Measurements from ENCODE around the gene CC2D1A.
"Not testable (repeated sequence)": the region's sequence is repeated elsewhere in the genome, so short reads cannot be mapped to it uniquely, and the experiment has no call there.

CC2D1A gene

DNA sequence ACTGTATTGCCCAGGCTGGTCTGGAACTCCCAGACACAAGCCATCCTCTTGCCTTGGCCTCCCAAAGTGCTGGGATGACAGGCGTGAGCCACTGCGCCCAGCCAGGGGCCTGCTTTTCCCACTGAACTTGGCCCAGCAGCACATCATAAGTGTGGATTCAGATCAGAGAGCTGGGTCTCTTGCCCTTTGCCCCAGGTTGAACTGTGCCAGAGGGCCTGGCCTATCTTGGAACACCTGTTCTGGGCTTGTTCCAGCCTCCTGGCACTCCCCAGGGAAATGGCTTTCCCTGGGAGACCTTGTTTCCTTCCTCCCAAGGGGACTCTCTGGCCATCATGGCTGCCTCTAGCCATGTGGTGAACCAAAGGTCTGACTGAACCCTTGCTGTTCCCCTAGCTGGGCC is 3.4 kb downstream of the CC2D1A start:
- DNase-seq: no peak

DNA sequence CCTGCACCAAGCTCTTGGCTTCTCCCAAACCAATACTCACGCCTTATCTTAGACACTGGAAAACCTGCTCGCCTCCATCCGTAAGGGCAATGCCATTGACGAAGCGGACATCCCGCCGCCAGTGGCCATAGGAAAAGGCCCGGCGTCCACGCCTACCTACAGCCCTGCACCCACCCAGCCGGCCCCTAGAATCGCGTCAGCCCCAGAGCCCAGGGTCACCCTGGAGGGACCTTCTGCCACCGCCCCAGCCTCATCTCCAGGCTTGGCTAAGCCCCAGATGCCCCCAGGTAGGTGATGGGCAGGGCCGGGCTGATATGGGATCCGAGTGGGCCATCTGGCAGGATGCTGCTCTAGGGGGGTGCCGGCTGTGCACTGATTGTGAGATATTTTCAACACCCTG is 7.4 kb downstream of the CC2D1A start:
- no peak for DNase-seq

DNA sequence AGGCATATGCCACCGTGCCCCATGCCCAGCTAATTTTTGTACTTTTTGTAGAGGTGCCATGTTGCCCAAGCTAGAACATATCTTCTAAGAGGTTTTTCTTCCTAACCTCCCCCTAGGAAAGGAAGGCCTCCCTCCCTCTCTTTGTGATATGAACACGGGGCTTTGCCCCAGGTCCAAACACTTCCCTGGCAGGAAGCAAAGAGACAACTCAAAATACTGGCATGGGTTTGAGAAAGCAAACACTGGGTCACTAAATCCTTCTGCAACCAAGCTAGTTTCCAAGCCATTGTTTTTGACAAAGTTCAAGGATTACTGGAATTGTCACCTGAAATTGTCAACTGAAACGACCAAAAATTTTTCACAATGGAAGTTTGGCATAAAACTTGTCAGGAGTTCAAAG is 8.8 kb downstream of the CC2D1A start:
- DNase-seq: no peak

DNA sequence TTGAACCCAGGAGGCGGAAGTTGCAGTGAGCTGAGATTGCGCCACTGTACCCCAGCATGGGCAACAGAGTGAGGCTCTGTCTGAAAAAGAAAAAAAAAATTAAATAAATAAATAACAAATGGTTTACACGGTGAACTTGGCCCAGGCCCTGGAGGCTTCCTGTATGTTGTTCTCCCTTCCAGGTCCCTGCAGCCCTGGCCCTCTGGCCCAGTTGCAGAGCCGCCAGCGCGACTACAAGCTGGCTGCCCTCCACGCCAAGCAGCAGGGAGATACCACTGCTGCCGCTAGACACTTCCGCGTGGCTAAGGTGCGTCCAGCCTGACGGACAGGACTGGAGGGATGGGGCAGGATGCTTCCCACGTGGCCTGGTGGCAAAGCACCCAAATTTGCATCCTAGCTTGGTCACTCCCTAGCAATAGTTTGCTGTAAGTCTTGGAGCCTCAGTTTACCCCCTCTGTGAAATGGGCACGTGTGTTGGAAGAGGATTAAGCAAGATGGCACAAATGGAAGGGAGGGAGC is 11.9 kb downstream of the CC2D1A start:
- DNase-seq: no peak

DNA sequence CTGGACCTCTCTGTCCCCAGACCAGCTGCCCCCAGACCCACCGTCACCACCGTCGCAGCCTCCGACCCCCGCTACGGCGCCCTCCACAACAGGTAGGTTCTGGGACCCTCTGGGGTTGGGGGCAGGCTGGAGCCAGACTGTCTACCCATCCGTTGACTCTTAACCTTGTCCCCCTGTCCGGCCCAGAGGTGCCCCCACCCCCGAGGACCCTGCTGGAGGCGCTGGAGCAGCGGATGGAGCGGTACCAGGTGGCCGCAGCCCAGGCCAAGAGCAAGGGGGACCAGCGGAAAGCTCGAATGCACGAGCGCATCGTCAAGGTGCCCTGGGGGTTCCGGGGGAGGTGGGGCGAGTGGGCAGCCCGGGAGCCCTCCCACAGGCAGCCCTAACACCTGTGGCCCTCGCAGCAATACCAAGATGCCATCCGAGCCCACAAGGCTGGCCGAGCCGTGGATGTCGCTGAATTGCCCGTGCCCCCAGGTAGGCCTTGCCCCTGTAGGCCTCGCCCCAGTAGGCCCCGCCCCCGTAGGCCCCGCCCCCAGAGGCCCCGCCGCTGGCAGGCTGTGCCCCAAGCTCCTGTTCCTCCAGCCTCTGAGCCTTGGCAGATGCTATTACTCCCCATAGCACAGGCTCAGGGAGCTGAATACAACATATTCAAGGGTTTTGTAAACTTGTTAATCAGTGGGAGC is 12.9 kb downstream of the CC2D1A start:
- no peak for DNase-seq

DNA sequence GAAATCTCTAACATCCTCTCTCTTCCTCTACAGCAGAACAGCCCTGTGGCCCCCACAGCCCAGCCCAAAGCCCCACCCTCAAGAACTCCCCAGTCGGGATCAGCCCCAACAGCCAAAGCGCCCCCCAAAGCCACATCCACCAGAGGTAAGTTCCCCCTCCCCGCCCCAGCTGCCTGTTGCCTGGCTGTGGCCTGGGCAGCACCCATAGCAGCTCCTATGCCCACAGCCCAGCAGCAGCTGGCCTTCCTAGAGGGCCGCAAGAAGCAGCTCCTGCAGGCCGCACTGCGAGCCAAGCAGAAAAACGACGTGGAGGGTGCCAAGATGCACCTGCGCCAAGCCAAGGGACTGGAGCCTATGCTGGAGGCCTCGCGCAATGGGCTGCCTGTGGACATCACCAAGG is 14.5 kb downstream of the CC2D1A start:
- DNase-seq: no peak

DNA sequence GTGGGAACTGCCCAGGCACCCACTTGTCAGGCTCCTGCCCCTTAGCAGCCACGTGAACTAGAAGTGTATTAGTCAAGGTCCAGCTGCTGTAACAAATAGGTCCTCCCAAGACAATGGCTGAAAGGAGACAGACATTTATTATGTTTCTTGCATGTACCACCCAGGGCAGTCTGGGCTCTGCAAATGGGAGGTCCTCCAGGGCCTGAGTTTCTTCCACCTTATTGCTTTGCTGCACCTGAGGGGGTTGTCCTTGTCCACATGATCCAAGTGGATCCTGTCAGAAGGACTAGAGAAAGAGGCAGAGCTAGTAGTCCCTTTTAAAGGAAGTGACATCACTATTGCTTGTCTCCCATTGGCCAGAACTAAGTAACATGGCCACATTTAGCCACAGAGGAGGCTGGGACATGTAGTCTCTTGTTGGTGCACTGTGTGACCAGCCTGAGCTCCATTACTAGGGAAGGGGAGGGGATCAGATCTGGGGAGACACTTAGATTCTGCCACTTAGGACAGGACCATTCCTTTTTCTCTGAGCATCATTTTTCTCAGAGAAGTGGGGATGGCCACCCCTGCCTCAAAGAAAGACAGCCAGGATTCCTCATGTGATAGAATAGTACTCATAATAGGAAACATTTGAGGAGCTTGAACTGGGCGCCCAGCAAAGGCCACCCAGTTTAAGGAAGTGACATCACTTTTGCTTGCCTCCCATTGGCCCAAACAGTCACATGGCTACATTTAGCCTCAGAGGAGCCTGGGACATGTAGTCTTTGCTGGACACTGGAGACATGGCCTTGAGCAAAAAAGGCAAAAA is 15.1 kb downstream of the CC2D1A start:
- peak; percentile 67 to 68 for DNase-seq

DNA sequence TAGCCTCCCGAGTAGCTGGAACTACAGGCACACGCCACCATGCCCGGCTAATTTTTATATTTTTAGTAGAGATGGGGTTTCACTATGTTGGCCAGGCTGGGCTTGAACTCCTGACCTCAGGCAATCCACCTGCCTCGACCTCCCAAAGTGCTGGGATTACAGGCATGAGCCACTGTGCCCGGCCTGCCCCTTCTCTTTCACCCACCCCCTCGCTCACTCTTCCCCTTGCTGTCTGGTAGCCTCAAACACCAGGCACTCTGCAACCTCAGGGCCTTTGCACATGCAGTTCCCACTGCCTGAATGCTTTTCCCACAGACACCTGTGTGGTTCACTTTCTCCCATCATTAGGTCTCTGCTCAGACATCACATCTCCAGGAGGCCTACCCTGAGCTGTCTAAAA is 16.1 kb downstream of the CC2D1A start:
- not testable (repeated sequence) for DNase-seq

DNA sequence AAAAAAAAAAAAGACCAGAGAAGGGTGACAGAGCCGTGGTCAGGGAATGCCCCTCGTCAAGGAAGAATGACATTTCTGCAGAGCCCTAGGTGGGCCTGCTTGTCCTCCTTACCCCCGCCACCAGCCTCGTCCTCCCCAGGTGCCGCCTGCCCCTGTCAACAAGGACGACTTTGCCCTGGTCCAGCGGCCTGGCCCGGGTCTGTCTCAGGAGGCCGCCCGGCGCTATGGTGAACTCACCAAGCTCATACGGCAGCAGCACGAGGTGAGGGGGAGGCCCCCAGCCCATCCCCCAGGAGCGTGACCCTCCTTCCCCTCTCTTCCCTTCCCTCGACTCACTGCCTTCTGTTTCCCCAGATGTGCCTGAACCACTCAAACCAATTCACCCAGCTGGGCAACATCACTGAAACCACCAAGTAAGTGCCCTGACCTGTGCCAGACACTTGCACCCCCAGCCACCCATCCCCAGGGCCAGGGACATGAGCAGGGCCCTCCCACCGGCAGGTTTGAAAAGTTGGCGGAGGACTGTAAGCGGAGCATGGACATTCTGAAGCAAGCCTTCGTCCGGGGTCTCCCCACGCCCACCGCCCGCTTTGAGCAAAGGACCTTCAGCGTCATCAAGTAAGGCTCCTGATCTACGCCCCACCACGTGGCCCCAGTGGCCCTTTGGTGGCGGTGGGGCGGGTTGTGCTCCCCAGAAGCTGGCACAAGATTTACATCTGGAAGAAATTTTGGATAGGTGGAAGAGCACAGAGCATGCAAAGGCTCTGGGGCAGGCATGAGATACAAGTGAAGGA is 17.4 kb downstream of the CC2D1A start:
- DNase-seq: no peak

DNA sequence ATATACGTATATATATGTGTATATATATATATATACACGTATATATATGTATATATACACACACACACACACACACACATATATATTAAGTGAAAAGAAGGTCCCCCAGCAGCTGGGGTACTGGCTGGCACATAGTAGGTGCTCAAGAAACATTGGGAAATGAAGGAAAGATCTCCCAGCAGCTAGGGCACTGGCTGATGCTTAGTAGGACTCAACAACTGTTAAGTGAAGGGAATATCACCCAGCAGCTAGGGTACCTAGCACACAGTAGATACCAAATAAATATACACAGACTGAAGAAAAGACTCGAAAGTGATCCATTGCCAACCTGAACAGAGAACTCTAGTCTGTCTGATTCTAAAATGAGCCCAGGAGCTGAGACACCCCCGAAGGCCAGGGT is 20.0 kb downstream of the CC2D1A start:
- DNase-seq: no peak

DNA sequence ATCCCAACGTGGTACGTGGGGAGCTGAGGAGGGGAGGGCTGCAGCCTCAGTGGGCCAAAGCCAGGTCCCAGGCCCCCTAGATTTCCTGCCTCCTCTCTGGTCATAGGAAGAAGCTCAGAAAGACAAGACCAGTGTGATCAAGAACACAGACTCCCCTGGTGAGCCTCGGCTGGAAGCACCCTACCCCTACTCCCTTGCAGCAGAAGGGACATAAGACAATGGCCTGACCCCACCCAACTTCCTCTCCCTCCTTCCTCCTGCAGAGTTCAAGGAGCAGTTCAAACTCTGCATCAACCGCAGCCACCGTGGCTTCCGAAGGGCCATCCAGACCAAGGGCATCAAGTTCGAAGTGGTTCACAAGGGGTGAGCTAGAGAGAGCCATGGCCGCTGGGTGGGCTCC is 20.7 kb downstream of the CC2D1A start:
- no peak for DNase-seq

DNA sequence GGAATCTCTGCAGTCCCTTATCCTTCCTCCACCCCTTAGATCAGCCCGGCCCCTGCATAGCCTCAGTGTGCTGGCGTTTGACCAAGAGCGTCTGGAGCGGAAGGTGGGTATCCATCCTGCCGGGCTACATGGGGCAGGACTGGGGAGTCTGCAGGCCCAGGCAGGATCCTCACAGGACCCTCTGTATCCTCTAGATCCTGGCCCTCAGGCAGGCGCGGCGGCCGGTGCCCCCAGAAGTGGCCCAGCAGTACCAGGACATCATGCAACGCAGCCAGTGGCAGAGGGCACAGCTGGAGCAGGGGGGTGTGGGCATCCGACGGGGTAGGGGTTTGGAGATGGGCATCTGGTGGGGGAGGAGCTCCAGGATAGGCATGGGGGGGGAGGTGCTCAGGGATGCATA is 23.3 kb downstream of the CC2D1A start:
- no peak for DNase-seq

DNA sequence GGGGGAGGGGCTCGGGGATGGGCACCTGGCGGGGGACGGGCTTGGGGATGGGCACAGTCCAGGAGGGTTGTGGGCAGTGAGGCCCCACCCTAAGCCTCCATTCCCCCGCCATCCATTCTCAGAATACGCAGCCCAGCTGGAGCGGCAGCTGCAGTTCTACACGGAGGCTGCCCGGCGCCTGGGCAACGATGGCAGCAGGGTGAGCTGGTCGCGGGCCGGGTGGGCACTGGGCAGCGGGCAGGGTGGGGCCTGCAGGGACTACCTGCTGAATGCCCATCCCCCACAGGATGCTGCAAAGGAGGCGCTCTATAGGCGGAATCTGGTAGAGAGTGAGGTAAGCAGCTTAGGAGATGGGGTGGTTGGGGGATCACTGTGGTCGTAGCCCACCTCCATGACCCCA is 24.0 kb downstream of the CC2D1A start:
- no peak for DNase-seq

DNA sequence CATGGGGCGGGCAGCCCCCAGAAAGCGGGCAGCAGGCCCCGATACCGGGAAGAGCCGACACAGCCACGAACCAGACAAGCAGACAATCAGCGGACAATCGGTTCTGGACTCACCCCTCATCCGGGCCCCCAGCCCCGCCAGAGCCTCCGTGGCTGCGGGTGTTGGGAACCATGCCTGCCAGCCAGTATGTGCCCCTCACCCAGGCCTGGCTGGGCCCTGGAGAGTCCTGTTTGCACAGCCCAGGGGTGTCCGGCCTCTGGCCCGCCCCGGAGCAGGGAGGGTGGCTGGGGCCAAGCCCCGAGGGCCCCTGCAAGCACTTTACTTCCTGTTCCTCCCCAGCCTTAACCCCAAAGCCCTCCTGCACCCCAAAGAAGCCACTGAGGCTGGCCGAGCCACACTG is 24.4 kb downstream of the CC2D1A start:
- DNase-seq: no peak

DNA sequence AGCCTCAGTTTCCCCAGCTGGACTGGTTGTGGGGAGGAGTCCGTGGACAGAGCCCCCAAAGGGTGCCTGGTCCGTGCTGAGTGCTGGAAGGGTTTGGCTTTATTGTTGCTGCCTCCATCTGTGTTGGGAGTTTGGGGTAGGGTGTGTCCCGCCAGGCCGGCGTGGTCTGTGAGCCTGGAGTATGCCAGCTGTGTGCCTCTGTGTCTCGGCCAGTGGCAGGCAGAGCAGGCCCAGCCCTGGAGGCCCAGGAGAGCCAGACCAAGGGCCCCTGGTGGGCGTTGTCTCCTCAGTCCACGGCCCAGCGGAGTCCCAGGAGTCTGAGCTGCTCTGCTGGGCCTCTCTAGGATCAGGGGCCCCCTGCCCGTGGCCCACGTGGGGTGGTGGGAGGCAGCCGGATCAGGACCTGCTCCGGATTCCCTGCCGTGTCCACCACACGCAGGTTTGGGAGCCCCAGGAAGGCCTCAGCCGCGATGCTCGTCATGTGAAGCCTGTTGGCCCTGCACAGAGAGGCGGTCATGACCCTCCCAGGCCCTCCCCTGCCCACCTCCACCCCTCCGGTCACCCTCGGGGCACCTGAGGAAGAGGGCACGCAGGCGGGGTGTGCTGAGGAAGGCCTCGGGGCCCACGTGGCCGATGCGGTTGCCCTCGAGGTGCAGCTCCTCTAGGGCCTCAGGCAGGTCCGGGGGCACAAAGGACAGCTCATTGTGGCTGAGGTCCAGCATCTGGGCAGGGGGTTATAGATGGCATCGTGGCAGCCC is 25.6 kb downstream of the CC2D1A start:
- DNase-seq: no peak

DNA sequence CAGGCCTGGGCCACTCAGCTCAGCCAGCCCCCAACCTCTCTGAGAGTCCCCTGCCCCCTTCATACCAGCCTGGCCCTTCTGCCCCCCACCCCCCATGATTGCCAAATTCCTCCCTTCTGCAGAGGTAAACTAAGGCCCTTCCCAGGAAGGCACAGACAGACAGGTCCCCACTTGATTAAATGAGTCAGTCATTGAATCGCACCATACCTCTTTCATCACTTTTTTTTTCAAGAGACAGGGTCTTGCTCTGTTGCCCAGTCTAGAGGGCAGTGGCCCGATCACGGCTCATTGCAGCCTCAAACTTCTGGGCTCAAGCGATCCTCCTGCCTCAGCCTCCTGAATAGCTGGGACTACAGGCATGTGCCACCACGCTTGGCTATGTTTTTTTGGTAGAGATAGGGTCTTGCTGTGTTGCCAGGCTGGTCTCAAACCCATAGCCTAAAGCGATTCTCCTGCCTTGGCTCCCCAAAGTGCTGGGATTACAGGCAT is 26.2 kb downstream of the CC2D1A start:
- no peak for DNase-seq

DNA sequence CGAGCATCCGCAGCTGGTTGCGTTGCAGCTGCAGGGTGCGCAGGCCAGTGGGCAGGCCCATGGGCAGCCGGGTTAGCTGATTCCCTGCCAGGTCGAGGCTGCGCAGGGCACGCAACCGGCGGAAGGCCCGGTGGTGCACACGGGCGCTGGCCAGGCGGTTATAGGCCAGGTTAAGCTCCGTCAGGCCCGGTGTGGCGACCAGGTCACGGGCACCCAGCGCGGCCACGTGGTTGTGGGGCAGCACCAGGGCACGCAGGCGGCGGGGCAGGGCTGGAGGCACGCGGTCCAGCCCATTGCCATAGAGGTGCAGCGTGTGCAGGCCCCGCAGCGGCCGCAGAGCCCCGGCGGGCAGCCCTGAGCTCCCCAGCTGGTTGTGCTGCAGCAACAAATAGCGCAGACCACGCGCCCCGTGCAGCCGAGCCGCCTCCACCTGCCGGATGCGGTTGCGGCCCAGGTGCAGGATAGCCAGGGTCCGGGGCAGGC is 27.0 kb downstream of the CC2D1A start:
- DNase-seq: no peak

DNA sequence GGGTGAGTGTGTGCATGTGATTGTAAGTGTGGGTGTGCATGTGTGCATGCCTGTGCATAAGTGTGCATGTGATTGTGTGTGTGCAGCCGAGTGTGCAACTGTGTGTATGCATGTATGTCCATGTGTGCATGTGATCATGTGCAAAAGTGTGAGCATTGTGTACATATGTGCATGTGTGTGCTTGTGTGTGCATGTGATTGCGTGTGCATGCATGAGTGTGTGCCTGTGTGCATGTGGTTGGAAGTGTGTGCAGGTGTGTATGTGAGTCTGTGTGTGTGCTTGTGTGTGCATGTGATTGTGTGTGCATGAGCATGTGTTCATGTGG is 28.7 kb downstream of the CC2D1A start:
- no peak for DNase-seq

DNA sequence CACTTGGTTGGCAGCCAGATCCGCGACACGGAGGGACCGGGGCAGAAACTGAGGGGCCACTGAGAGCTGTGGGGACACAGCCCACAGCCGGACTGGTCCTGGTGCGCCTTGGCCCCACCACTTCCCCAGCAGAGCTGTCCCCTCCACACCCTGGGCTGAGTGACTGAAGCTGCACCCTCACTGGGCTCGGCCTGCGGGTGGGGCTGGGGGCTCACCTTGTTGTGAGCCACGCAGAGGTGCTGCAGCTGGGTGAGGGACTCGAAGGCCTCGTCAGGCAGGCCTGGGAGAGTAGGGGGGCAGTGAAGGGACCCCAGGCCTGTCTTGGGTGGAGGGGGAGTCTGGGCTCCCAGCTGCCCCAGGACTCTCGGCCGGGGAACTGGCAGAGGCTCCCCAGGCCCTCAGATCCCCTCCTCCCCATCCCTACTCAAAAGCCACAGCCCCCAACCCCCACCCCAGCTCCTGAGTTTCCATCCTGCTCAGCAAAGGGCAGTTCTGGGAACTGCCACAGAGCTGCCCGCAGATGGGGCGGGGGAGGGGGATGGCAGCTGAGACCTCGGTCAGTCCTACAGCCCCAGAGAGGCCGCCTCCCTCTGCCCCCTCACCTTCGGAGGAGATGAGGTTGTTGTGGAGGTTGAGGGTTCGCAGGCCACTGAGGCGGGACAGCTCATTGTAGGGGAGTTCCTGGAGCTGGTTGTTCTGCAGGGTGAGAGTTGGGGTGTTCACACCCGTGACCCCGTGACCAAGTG is 29.9 kb downstream of the CC2D1A start:
- DNase-seq: no peak

DNA sequence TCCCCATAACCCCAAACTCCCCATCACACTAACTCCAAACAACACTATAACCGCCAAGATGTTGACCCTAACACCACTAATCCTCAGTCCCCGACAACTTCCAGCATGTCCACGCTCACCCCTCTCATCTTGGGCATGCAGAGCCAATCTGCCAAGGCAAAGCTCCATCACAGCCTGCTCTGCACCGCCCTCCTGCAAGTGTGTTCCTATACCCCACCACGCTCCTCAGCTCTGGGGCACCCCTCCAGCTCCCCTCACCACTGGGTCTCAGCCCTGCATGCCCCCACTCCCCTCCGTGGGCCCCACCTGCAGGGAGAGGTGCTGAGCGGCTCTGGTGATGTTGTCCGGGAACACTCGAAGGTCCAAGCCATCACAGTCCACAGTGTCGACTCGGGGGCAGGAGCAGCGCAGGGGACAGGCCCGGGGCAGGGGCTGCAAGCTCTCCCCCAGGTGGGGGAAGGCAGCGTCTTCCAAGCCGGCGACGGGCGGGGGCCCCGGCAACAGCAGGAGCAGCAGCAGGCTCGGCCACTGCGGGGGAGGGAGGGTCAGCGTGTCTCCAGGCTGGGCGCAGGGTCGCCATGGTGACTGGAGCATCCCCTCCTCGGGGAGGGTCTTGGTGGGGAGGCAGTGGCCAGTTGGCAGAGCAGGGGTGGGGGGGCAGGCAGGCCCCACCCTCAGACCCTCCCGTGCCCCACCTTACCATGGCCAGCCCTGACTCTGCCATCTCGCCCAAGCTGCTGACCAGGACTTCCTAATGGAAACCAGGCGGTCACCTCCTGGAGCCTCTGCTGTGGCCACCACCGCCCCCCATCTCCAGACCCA is 31.7 kb downstream of the CC2D1A start:
- DNase-seq: no peak
